DND-41 (cell line): ENCODE measurements around the gene ASXL1.

Experiments
- EZH2 ChIP-seq: IDR thresholded peaks from 3 replicates; pipeline ENCODE4 v1.6.1; 2012; ENCODE audit warnings: borderline replicate concordance, low read depth, mild to moderate bottlenecking, moderate library complexity, low read length, inconsistent platforms; ENCODE audit not compliant: severe bottlenecking
- TF ChIP-seq, protein P1 (sequence below): IDR thresholded peaks from 2 replicates; pipeline ENCODE4 v1.5.1; 2012; ENCODE audit warnings: borderline replicate concordance, low read length, moderate library complexity, mild to moderate bottlenecking; ENCODE audit not compliant: poor library complexity, severe bottlenecking; ENCODE audit errors: extremely low read depth

DNA sequence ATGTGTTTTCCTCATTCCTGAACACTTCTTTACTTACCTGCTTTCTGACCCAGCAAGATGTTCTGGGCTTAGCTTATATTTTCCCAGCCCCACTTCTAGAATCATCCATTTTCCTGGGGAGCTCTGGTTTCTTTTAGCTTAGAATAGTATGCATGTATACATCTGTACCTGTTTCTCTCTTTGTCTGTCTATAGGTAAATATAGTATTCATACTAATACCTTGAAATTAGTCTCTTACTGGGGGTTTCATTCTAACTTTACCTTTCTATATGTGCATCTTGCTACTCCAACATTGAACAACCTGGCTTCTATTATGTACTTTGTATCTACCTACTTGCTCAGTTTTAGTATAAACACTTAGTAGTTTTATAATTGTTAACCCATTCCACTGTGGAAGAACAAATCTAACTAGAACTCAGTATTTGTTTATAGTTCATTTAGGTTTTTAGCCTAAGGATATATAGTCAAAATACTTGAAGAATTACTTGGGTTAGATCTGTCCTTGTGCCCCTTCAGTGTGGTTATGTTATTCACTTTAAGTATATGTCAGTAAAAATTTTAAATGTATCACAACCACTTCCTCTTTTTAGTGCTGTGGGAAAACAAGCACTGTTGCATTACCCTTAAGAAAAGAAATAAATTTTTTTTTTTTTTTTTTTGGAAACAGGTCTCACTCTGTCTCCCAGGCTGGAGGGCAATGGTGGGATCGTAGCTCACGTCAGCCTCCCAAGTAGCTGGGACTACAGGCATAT lies 54.0 kb downstream of the ASXL1 start:
- TF ChIP-seq, protein P1, sequence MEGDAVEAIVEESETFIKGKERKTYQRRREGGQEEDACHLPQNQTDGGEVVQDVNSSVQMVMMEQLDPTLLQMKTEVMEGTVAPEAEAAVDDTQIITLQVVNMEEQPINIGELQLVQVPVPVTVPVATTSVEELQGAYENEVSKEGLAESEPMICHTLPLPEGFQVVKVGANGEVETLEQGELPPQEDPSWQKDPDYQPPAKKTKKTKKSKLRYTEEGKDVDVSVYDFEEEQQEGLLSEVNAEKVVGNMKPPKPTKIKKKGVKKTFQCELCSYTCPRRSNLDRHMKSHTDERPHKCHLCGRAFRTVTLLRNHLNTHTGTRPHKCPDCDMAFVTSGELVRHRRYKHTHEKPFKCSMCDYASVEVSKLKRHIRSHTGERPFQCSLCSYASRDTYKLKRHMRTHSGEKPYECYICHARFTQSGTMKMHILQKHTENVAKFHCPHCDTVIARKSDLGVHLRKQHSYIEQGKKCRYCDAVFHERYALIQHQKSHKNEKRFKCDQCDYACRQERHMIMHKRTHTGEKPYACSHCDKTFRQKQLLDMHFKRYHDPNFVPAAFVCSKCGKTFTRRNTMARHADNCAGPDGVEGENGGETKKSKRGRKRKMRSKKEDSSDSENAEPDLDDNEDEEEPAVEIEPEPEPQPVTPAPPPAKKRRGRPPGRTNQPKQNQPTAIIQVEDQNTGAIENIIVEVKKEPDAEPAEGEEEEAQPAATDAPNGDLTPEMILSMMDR, result no peak
- TF ChIP-seq EZH2, result no peak
